IMR-90 (cell line): ENCODE measurements around the gene DOK4. TPM values are rescaled to one million over a fixed set of nuclear protein-coding genes. Genes with fewer than 3 reads are reported as not detected.
A peak's percentile ranks its signal among the peaks of the same experiment; 100 is the strongest.

Experiments used
- ATAC-seq: fragments of 200-7000 bp; cut with Tn5 transposase; 2 replicates; pipeline ENCODE4 v1.9.1; 2020; ENCODE audit warnings: low read depth, mild to moderate bottlenecking, moderate library complexity
- BruUV-seq: library from RNA; stranded (reverse); fragments of 400-500 nt; replicated peaks from 2 replicates; lab custom pipeline; 2021; lab: Mats Ljungman, UMichigan
- CTCF ChIA-PET: fragments of 300-600 bp; formaldehyde crosslinking; extraction: SDS; loops from one replicate; lab custom pipeline; 2021; ENCODE audit warnings: antibody characterized with exemption; lab: Yijun Ruan, JAX
- POLR2A ChIA-PET: fragments of 300-600 bp; sonication (Branson Sonifier 250); formaldehyde crosslinking; loops from one replicate; lab custom pipeline; 2022; ENCODE audit warnings: antibody characterized with exemption; ENCODE audit not compliant: unreplicated experiment; lab: Charles Lee
- DNase-seq: peaks from one replicate; pipeline ENCODE4 v3.0.0; 2013
- H2AFZ ChIP-seq: replicated peaks from 2 replicates; pipeline ENCODE3; 2013; ENCODE audit warnings: low read length, mild to moderate bottlenecking; ENCODE audit not compliant: poor library complexity
- H2AK5ac ChIP-seq: 2 replicates; pipeline ENCODE4 v1.6.1; 2013; ENCODE audit warnings: low read depth, low read length, inconsistent platforms
- H2AK9ac ChIP-seq: replicated peaks from 2 replicates; pipeline ENCODE3; 2013; ENCODE audit warnings: mild to moderate bottlenecking, low read depth, low read length, moderate library complexity; ENCODE audit not compliant: poor library complexity
- H2BK120ac ChIP-seq: 2 replicates; pipeline ENCODE4 v1.6.1; 2013; ENCODE audit warnings: low read depth, low read length, inconsistent platforms
- H2BK15ac ChIP-seq: 3 replicates; pipeline ENCODE4 v1.6.1; 2013; ENCODE audit warnings: low read depth, low read length, inconsistent platforms
- H2BK20ac ChIP-seq: 2 replicates; pipeline ENCODE4 v1.6.1; 2013; ENCODE audit warnings: low read depth, mild to moderate bottlenecking, inconsistent platforms, low read length, moderate library complexity
- H2BK5ac ChIP-seq: 2 replicates; pipeline ENCODE4 v1.6.1; 2013; ENCODE audit warnings: mild to moderate bottlenecking, low read depth, low read length, inconsistent platforms; ENCODE audit not compliant: poor library complexity, severe bottlenecking
- H3K14ac ChIP-seq: replicated peaks from 2 replicates; pipeline ENCODE4 v1.6.1; 2013; ENCODE audit warnings: low read depth, low read length, inconsistent platforms
- H3K18ac ChIP-seq: 2 replicates; pipeline ENCODE4 v1.6.1; 2013; ENCODE audit warnings: low read depth, low read length, control low read depth
- H3K23ac ChIP-seq: 2 replicates; pipeline ENCODE4 v1.6.1; 2013; ENCODE audit warnings: low read depth, low read length, inconsistent platforms
- H3K27ac ChIP-seq: 2 replicates; pipeline ENCODE4 v1.5.1; 2013; ENCODE audit warnings: mild to moderate bottlenecking, control low read depth, low read length; ENCODE audit not compliant: insufficient read depth
- H3K27me3 ChIP-seq: 2 replicates; pipeline ENCODE4 v1.6.1; 2013; ENCODE audit warnings: low read length; ENCODE audit not compliant: control insufficient read depth, insufficient read depth
- H3K36me3 ChIP-seq: 2 replicates; pipeline ENCODE4 v1.6.1; 2013; ENCODE audit warnings: low read length, mixed read lengths; ENCODE audit not compliant: control insufficient read depth, insufficient read depth
- H3K4ac ChIP-seq: 2 replicates; pipeline ENCODE4 v1.6.1; 2013; ENCODE audit warnings: low read depth, low read length, inconsistent platforms
- H3K4me1 ChIP-seq: 2 replicates; pipeline ENCODE4 v1.6.1; 2013; ENCODE audit warnings: low read length, mixed read lengths; ENCODE audit not compliant: control insufficient read depth, insufficient read depth
- H3K4me2 ChIP-seq: 2 replicates; pipeline ENCODE4 v1.6.1; 2013; ENCODE audit warnings: low read depth, mild to moderate bottlenecking, control low read depth, low read length, moderate library complexity
- H3K4me3 ChIP-seq: 2 replicates; pipeline ENCODE4 v1.5.1; 2013; ENCODE audit warnings: low read depth, mild to moderate bottlenecking, control low read depth, low read length, moderate library complexity; ENCODE audit not compliant: insufficient read depth
- H3K56ac ChIP-seq: 2 replicates; pipeline ENCODE4 v1.6.1; 2013; ENCODE audit warnings: low read length, inconsistent platforms; ENCODE audit not compliant: insufficient read depth; ENCODE audit errors: extremely low read depth
- H3K79me1 ChIP-seq, 2 experiments: 2 replicates each; pipeline ENCODE4 v1.6.1; 2013; ENCODE audit warnings: low read length in 2 of 2, inconsistent platforms in 1 of 2, low read depth in 1 of 2
- H3K9ac ChIP-seq: 2 replicates; pipeline ENCODE4 v1.6.1; 2013; ENCODE audit warnings: low read depth, low read length, control low read depth
- H3K9me1 ChIP-seq: 2 replicates; pipeline ENCODE4 v1.6.1; 2013; ENCODE audit warnings: low read length, inconsistent platforms; ENCODE audit not compliant: insufficient read depth
- H3K9me3 ChIP-seq: 2 replicates; pipeline ENCODE4 v1.6.1; 2013; ENCODE audit warnings: low read length; ENCODE audit not compliant: control insufficient read depth, insufficient read depth
- H4K20me1 ChIP-seq: 2 replicates; pipeline ENCODE4 v1.6.1; 2013; ENCODE audit warnings: low read length, inconsistent platforms; ENCODE audit not compliant: insufficient read depth
- H4K5ac ChIP-seq: 2 replicates; pipeline ENCODE4 v1.6.1; 2013; ENCODE audit warnings: mild to moderate bottlenecking, low read depth, low read length, control low read depth
- H4K8ac ChIP-seq, 2 experiments: 2 replicates each; pipeline ENCODE4 v1.6.1; 2013; ENCODE audit warnings: low read depth in 2 of 2, low read length in 2 of 2, control low read depth in 1 of 2, inconsistent platforms in 1 of 2
- H4K91ac ChIP-seq: 2 replicates; pipeline ENCODE4 v1.6.1; 2013; ENCODE audit warnings: low read depth, low read length, inconsistent platforms; ENCODE audit not compliant: insufficient read depth
- BHLHE40 ChIP-seq: fragments of 150-350 bp; IDR thresholded peaks from 2 replicates; pipeline ENCODE4 v1.6.1; 2016; ENCODE audit warnings: mild to moderate bottlenecking, low read depth, low read length
- SMC3 ChIP-seq: fragments of 150-350 bp; IDR thresholded peaks from 2 replicates; pipeline ENCODE4 v1.6.1; 2016; ENCODE audit warnings: low read depth, mild to moderate bottlenecking, antibody characterized with exemption, low read length, moderate library complexity
- WGBS, 2 experiments: methylation state at CpG; one replicate each; pipeline versions ENCODE4 v1.1.5 to v1.1.7; 2013; ENCODE audit warnings: missing lambda C conversion rate in 2 of 2; ENCODE audit not compliant: insufficient read length in 1 of 2; ENCODE audit errors: extremely low coverage in 2 of 2; 5-methylcytosine and 5-hydroxymethylcytosine counted together
- dilution Hi-C: fragments of 300-500 bp; cut with HindIII; formaldehyde crosslinking; loops from one replicate; pipeline ENCODE4 v1.14.3; 2018; ENCODE audit warnings: low sequenced_read_pairs; ENCODE audit not compliant: unreplicated experiment
- in situ Hi-C: fragments of 300-500 bp; cut with MboI; formaldehyde crosslinking; loops from 3 replicates; pipeline ENCODE4 v1.14.3; 2019; ENCODE audit warnings: low sequenced_read_pairs, inconsistent platforms, mixed read lengths
- intact Hi-C: fragments of 100-400 bp; cut with micrococcal nuclease; formaldehyde crosslinking; loops from 2 replicates; pipeline ENCODE4 v1.10.0; 2022
- polyA plus RNA-seq, 3 experiments: library from polyadenylated mRNA; depleted of rRNA; stranded (reverse); fragments of >200 nt; gene quantifications; 2 replicates each; pipeline ENCODE4 v1.2.3, GENCODE V29; 2012; ENCODE audit warnings: low replicate concordance in 1 of 3
- total RNA-seq: library from RNA; depleted of rRNA; stranded (reverse); fragments of >200 nt; gene quantifications from 2 replicates; pipeline ENCODE4 v1.2.3, GENCODE V29; 2012

Gene DOK4
- total and polyA plus RNA-seq, 2 of the 4 experiments (the other 2 are of a cell fraction): 22.0 to 25.9 TPM

GRCh38 chr16:57474671-57475661 is 11.3 kb downstream of the DOK4 start:
- Histone ChIP-seq H3K4me2 (no peak overlapping the region), H2AFZ (peak overlapping the region; percentile 38), H3K9me3 (no peaks in the 10 kb centered on the region), H3K9me1 (no peaks in the 10 kb centered on the region), H3K4me3 (no peak overlapping the region), H4K5ac (no peak overlapping the region), H3K9ac (no peak overlapping the region), H3K27me3 (no peaks in the 10 kb centered on the region), H3K36me3 (peaks cover 34% of the 10 kb centered on the region), H3K4me1 (peaks cover 12% of the 10 kb centered on the region), H2BK5ac (no peak overlapping the region), H2BK120ac (no peak overlapping the region), H3K4ac (no peak overlapping the region), H2BK15ac (no peak overlapping the region), H4K8ac (no peak overlapping the region), H3K23ac (no peak overlapping the region), H4K20me1 (0 out of 2 replicates have a peak, but pooled peaks cover 8% of the 10 kb centered on the region), H3K27ac (no peak overlapping the region), H2AK9ac (no peak overlapping the region), H3K18ac (no peak overlapping the region), H3K79me1 (peaks cover 9 to 22% of the 10 kb centered on the region in 2 experiments), H3K14ac (no peak overlapping the region), H4K91ac (no peak overlapping the region), H2AK5ac (no peak overlapping the region), H3K56ac (no peak overlapping the region), H2BK20ac (no peak overlapping the region)
- no peak for TF ChIP-seq SMC3
- no peak for TF ChIP-seq BHLHE40
- in situ Hi-C loops (no loop called here), dilution Hi-C loops (no loop called here), intact Hi-C loops (no loop called here)
- POLR2A ChIA-PET: no interaction called here
- ATAC-seq (no peak), DNase-seq (no peak)
- CTCF ChIA-PET: interaction anchor here (0.7 kb wide), 1 partner anchor 20 kb away, joined by 3 read pairs; no protein-coding TSS in a partner anchor
- 89% methylated on average over 16 of the region's 30 CpGs; no CpG with 5 or more reads in 1 of the 2 experiments for WGBS, 2 experiments
- BruUV-seq: no TSS peak
